ENCODE results near the gene GRAMD2B. TPM values are rescaled to one million over a fixed set of nuclear protein-coding genes. Genes with fewer than 3 reads are reported as not detected.

Gene GRAMD2B
- total RNA-seq, 1 donor from 2014 or later: 18.3 TPM

GRCh38 chr5:126540631-126541030, 117.4 kb downstream of the GRAMD2B start:
- no peak for TF ChIP-seq CTCF (conservative IDR thresholded peaks at IDR 0.05)
- H3K27ac Mint-ChIP-seq: no peak overlapping the region
- H3K4me1 Mint-ChIP-seq (ENCODE audit: unreplicated experiment): peaks cover 25% of the 10 kb centered on the region
- no peak overlapping the region for H3K4me3 Mint-ChIP-seq
- H3K36me3 Mint-ChIP-seq: peaks cover 12% of the 10 kb centered on the region
- DNase-seq (ENCODE audit: extremely low spot score, unreplicated experiment): no peak
- H3K27me3 Mint-ChIP-seq: no peaks in the 10 kb centered on the region
- no peaks in the 10 kb centered on the region for H3K9me3 Mint-ChIP-seq

- Mint-ChIP-seq H3K4me1 (ENCODE audit: unreplicated experiment) (peaks cover 22% of the 10 kb centered on the region), H3K4me3 (no peak overlapping the region), H3K36me3 (peaks cover 15% of the 10 kb centered on the region), H3K9me3 (no peaks in the 10 kb centered on the region), H3K27me3 (no peaks in the 10 kb centered on the region), H3K27ac (no peak overlapping the region)
- DNase-seq (ENCODE audit: extremely low spot score, unreplicated experiment): no peak
- no peak for TF ChIP-seq CTCF (conservative IDR thresholded peaks at IDR 0.05)
These were observed 119.2 kb downstream of the GRAMD2B start for GRCh38 chr5:126542441-126542840.

- Mint-ChIP-seq H3K4me1 (ENCODE audit: unreplicated experiment) (peaks cover 20% of the 10 kb centered on the region), H3K9me3 (no peaks in the 10 kb centered on the region), H3K4me3 (no peak overlapping the region), H3K27ac (no peak overlapping the region), H3K27me3 (no peaks in the 10 kb centered on the region), H3K36me3 (peaks cover 14% of the 10 kb centered on the region)
- no peak for TF ChIP-seq CTCF (conservative IDR thresholded peaks at IDR 0.05)
- no peak for DNase-seq (ENCODE audit: extremely low spot score, unreplicated experiment)
These were observed 119.8 kb downstream of the GRAMD2B start for GRCh38 chr5:126543009-126543408.

GRCh38 chr5:126543660-126544059, 120.5 kb downstream of the GRAMD2B start:
- Mint-ChIP-seq H3K4me1 (ENCODE audit: unreplicated experiment) (peaks cover 14% of the 10 kb centered on the region), H3K9me3 (no peaks in the 10 kb centered on the region), H3K36me3 (peaks cover 14% of the 10 kb centered on the region), H3K27ac (peak overlapping the region; percentile 34), H3K27me3 (no peaks in the 10 kb centered on the region), H3K4me3 (no peak overlapping the region)
- TF ChIP-seq CTCF (conservative IDR thresholded peaks at IDR 0.05): no peak
- no peak for DNase-seq (ENCODE audit: extremely low spot score, unreplicated experiment)

Other genes with a start within 250 kb of the GRAMD2B start
- 60.9 and 119 TPM in 2 replicates for gene ALDH7A1, start 171.8 kb downstream of the GRAMD2B start, total RNA-seq (ENCODE audit: low replicate concordance)
- 36.3 and 43.2 TPM in 2 replicates for gene PHAX, start 177.5 kb downstream of the GRAMD2B start, total RNA-seq (ENCODE audit: low replicate concordance)